HG03575 (cell line): ENCODE data around the gene IKZF2.

Experiments used
- ATAC-seq: cut with Tn5 transposase; IDR thresholded peaks from one replicate; pipeline ENCODE4 v1.9.1; 2021; ENCODE audit not compliant: unreplicated experiment, insufficient number of reproducible peaks, low FRiP score; ENCODE audit errors: extremely low read depth

Gene IKZF2

GRCh38 chr2:212979046-212979612, 172.3 kb downstream of the IKZF2 start:
- ATAC-seq, result no peak

- ATAC-seq, result no peak
These were observed 174.3 kb downstream of the IKZF2 start for GRCh38 chr2:212977152-212977551.

- ATAC-seq, result no peak
These were observed 176.1 kb downstream of the IKZF2 start for GRCh38 chr2:212975333-212975732.

GRCh38 chr2:212974692-212975091, 176.7 kb downstream of the IKZF2 start:
- no peak for ATAC-seq

- ATAC-seq, result no peak
These were observed 178.1 kb downstream of the IKZF2 start for GRCh38 chr2:212973347-212973746.

- no peak for ATAC-seq
These were observed 181.3 kb downstream of the IKZF2 start for GRCh38 chr2:212970132-212970531.

- ATAC-seq, result no peak
These were observed 182.9 kb downstream of the IKZF2 start for GRCh38 chr2:212968284-212969081.

- ATAC-seq, result no peak
These were observed 184.5 kb downstream of the IKZF2 start for GRCh38 chr2:212966884-212967283.

- ATAC-seq, result no peak
These were observed 188.7 kb downstream of the IKZF2 start for GRCh38 chr2:212962691-212963090.

GRCh38 chr2:212961255-212961654, 190.2 kb downstream of the IKZF2 start:
- no peak for ATAC-seq

GRCh38 chr2:212960336-212960735, 191.1 kb downstream of the IKZF2 start:
- no peak for ATAC-seq

- no peak for ATAC-seq
These were observed 191.8 kb downstream of the IKZF2 start for GRCh38 chr2:212959471-212960117.

- ATAC-seq, result no peak
These were observed 192.6 kb downstream of the IKZF2 start for GRCh38 chr2:212958757-212959295.

- no peak for ATAC-seq
These were observed 193.3 kb downstream of the IKZF2 start for GRCh38 chr2:212958133-212958532.

GRCh38 chr2:212957624-212958023, 193.8 kb downstream of the IKZF2 start:
- ATAC-seq, result no peak

- no peak for ATAC-seq
These were observed 194.5 kb downstream of the IKZF2 start for GRCh38 chr2:212956665-212957607.

GRCh38 chr2:212953170-212953920, 198.1 kb downstream of the IKZF2 start:
- peak; percentile 88 for ATAC-seq

- ATAC-seq, result no peak
These were observed 201.6 kb downstream of the IKZF2 start for GRCh38 chr2:212949786-212950185.
